ENCODE measurements around the gene MLXIPL.

DNA sequence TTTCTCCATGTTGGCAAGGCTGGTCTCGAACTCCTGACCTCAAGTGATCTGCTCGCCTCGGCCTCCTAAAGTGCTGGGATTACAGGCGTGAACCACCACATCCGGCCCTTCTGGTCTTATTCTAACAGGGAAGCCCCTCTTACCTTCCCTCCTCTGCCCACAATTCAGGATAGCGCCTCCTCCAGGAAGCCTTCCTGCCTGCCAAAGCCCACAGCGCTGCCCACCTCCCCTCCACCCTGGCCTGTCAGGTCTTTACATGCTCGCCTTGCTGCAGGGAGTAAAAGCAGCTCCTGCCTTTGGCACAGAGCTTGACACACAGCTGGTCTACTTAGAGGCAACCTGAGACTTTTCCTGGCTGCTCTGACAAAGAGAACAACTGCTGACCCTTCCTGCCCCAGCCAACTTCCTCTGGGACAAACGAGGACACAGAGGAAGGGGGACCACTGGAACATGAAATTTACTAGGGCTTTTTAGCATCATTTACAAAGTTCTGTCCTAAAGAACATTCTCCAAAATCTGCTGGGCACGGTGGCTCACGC lies 13.2 kb downstream of the MLXIPL start:
- TF ChIP-seq EP300 (IDR thresholded peaks at IDR 0.05) (no peak), POLR2A (IDR thresholded peaks at IDR 0.05) (no peak), POLR2AphosphoS5 (IDR thresholded peaks at IDR 0.05) (peak in 1 of 4 donors; percentile 21)
- TF ChIP-seq, protein P1, sequence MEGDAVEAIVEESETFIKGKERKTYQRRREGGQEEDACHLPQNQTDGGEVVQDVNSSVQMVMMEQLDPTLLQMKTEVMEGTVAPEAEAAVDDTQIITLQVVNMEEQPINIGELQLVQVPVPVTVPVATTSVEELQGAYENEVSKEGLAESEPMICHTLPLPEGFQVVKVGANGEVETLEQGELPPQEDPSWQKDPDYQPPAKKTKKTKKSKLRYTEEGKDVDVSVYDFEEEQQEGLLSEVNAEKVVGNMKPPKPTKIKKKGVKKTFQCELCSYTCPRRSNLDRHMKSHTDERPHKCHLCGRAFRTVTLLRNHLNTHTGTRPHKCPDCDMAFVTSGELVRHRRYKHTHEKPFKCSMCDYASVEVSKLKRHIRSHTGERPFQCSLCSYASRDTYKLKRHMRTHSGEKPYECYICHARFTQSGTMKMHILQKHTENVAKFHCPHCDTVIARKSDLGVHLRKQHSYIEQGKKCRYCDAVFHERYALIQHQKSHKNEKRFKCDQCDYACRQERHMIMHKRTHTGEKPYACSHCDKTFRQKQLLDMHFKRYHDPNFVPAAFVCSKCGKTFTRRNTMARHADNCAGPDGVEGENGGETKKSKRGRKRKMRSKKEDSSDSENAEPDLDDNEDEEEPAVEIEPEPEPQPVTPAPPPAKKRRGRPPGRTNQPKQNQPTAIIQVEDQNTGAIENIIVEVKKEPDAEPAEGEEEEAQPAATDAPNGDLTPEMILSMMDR (IDR thresholded peaks at IDR 0.05) = no peak
